ENCODE data around the gene TNFAIP2.

DNA sequence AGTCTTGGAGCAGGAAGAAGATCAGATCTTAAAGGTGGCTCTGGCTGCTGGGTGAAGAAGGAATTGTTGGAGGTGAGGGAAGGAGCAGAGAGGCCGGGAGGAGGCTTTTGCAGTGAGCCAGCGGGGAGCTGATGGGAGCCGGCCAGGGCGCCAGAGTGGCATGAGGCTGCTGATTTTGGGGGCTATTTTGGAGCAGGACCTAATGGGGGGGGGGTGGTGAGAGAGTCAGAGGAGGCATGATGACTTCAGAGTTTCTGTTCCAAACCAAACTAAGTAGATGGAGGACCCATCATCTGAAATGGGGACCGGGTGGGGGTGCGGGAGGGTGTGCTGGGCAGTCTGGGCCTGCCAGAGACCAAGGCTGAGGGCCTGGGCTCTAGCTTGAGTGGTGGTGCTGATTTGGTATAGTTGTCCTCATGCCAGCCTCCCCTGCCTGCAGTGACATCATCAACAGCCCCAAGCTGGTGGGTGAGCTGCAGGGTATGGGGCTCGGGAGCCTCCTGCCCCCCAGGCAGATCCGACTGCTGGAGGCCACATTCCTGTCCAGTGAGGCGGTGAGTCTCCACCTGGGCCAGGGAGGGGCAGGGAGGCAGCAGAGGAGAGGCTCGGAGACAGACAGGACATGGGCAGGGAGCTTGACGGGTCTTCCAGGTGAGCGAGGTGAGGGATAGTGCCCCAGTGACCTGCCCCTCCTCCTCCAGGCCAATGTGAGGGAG lies 6.2 kb downstream of the TNFAIP2 start:
- TF ChIP-seq, protein P1, sequence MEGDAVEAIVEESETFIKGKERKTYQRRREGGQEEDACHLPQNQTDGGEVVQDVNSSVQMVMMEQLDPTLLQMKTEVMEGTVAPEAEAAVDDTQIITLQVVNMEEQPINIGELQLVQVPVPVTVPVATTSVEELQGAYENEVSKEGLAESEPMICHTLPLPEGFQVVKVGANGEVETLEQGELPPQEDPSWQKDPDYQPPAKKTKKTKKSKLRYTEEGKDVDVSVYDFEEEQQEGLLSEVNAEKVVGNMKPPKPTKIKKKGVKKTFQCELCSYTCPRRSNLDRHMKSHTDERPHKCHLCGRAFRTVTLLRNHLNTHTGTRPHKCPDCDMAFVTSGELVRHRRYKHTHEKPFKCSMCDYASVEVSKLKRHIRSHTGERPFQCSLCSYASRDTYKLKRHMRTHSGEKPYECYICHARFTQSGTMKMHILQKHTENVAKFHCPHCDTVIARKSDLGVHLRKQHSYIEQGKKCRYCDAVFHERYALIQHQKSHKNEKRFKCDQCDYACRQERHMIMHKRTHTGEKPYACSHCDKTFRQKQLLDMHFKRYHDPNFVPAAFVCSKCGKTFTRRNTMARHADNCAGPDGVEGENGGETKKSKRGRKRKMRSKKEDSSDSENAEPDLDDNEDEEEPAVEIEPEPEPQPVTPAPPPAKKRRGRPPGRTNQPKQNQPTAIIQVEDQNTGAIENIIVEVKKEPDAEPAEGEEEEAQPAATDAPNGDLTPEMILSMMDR (IDR thresholded peaks at IDR 0.05): no peak
- no peak for TF ChIP-seq EP300 (IDR thresholded peaks at IDR 0.05; ENCODE audit: low read depth)

Measured in transverse colon (tissue), 3 donors.